Endodermal cell (in vitro differentiated cells): ENCODE results near the gene NKX6-2. TPM values are rescaled to one million over a fixed set of nuclear protein-coding genes. Genes with fewer than 3 reads are reported as not detected.

Experiments
- DNase-seq: peaks from one replicate; pipeline ENCODE4 v3.0.0-alpha.2; 2017
- H3K27ac ChIP-seq: 2 replicates; pipeline ENCODE4 v1.5.1; 2013; ENCODE audit warnings: mild to moderate bottlenecking, low read depth, low read length, moderate library complexity
- H3K27me3 ChIP-seq: 2 replicates; pipeline ENCODE4 v1.6.1; 2013; ENCODE audit warnings: mild to moderate bottlenecking, low read length, moderate library complexity; ENCODE audit not compliant: insufficient read depth, control insufficient read depth, poor library complexity, severe bottlenecking
- H3K36me3 ChIP-seq: 2 replicates; pipeline ENCODE4 v1.7.0; 2013; ENCODE audit warnings: mild to moderate bottlenecking, low read length, moderate library complexity; ENCODE audit not compliant: control insufficient read depth, insufficient read depth
- H3K4me1 ChIP-seq: one replicate; pipeline ENCODE4 v1.7.0; 2013; ENCODE audit warnings: low read length; ENCODE audit not compliant: control insufficient read depth, insufficient read depth
- H3K4me3 ChIP-seq: 2 replicates; pipeline ENCODE4 v1.5.1; 2013; ENCODE audit warnings: mild to moderate bottlenecking, low read length, moderate library complexity
- H3K9ac ChIP-seq: 2 replicates; pipeline ENCODE4 v1.6.1; 2013; ENCODE audit warnings: mild to moderate bottlenecking, low read length, moderate library complexity; ENCODE audit not compliant: poor library complexity, severe bottlenecking; ENCODE audit errors: extremely low read depth
- H3K9me3 ChIP-seq: 2 replicates; pipeline ENCODE4 v1.6.1; 2013; ENCODE audit warnings: mild to moderate bottlenecking, low read length, moderate library complexity; ENCODE audit not compliant: control insufficient read depth
- H3K27ac Mint-ChIP-seq: 2 replicates; pipeline ENCODE4 v1.8.0; 2020; ENCODE audit warnings: mixed read lengths
- H3K27me3 Mint-ChIP-seq: 2 replicates; pipeline ENCODE4 v1.8.0; 2021; ENCODE audit warnings: mild to moderate bottlenecking, mixed read lengths; ENCODE audit not compliant: insufficient read depth
- H3K36me3 Mint-ChIP-seq: 2 replicates; pipeline ENCODE4 v1.8.0; 2020; ENCODE audit warnings: low read depth, mixed read lengths
- H3K4me1 Mint-ChIP-seq: 2 replicates; pipeline ENCODE4 v1.8.0; 2020; ENCODE audit warnings: mixed read lengths
- H3K4me3 Mint-ChIP-seq: 2 replicates; pipeline ENCODE4 v1.8.0; 2020; ENCODE audit warnings: mild to moderate bottlenecking, moderate library complexity, mixed read lengths
- H3K9me3 Mint-ChIP-seq: 2 replicates; pipeline ENCODE4 v1.8.0; 2020; ENCODE audit warnings: mild to moderate bottlenecking, mixed read lengths
- WGBS, 2 experiments: methylation state at CpG; one replicate each; pipeline versions ENCODE4 v1.1.5 to v1.1.7; 2013; ENCODE audit warnings: missing lambda C conversion rate in 2 of 2, mixed read lengths in 1 of 2; ENCODE audit not compliant: insufficient coverage in 1 of 2, insufficient read length in 1 of 2; 5-methylcytosine and 5-hydroxymethylcytosine counted together
- total RNA-seq, 2 donors: library from RNA; stranded (reverse); fragmentation: NEBNext Ultra II Directional in 1 of 2; extraction: Animal tissue kit (Norgen Biotek cat#: 25700) in 1 of 2; gene quantifications; 2 replicates in 1 of 2; 3 replicates in 1 of 2; pipeline ENCODE4 v1.2.1, GENCODE V29; 2021
- TF ChIP-seq, protein P1 (sequence below): fragments of 200-600 bp; sonication (generic); conservative IDR thresholded peaks from 2 replicates; pipeline ENCODE4 v1.5.0; 2021; ENCODE audit warnings: antibody characterized with exemption, mild to moderate bottlenecking

NKX6-2 gene
- total RNA-seq, 2 donors from 2014 or later: 0.31 TPM; not detected in 1

DNA sequence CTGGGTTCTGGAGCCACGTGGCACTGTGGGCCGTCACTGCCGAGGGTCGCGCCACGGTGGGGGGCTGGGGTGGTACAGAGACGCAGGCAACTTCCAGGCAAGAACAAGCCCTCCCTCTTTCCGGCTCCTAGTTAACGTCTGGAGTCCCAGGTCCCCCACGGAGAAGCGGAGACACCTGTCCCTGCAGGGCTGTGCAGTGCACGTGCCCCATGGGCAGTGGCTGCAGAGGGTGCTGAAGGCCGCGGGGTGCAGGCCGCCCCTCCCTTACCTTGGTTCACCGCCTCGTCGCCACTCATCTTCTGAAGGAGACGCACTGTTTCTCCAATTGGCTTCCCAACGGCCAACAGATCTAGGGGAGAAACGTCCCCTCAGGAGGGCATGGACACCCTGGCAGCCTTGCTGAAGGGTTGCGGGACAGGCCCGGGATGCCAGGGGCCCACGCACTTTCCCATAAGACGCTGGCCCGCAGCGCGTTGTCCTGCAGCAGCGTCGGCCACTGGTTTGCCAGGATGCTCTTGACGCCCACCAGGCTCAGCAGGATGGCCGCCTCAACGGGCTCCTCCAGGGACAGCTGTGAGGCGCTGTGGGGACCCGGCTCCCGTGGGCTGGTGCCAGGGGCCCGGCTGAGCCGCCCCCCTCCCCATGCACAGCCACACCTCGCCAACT lies 24.3 kb upstream of the NKX6-2 start:
- Mint-ChIP-seq H3K36me3 (no peaks in the 10 kb centered on the region), H3K27ac (no peak overlapping the region), H3K9me3 (no peaks in the 10 kb centered on the region), H3K4me3 (no peak overlapping the region), H3K4me1 (no peaks in the 10 kb centered on the region), H3K27me3 (no peaks in the 10 kb centered on the region)
- Histone ChIP-seq H3K9me3 (no peaks in the 10 kb centered on the region), H3K4me1 (no peaks in the 10 kb centered on the region), H3K27me3 (no peaks in the 10 kb centered on the region), H3K27ac (no peak overlapping the region), H3K36me3 (no peaks in the 10 kb centered on the region), H3K4me3 (no peak overlapping the region), H3K9ac (no peak overlapping the region)
- DNase-seq: peak; percentile 40
- 89 to 93% methylated on average over 34 to 39 of the region's 39 CpGs for WGBS, 2 experiments
- TF ChIP-seq, protein P1, sequence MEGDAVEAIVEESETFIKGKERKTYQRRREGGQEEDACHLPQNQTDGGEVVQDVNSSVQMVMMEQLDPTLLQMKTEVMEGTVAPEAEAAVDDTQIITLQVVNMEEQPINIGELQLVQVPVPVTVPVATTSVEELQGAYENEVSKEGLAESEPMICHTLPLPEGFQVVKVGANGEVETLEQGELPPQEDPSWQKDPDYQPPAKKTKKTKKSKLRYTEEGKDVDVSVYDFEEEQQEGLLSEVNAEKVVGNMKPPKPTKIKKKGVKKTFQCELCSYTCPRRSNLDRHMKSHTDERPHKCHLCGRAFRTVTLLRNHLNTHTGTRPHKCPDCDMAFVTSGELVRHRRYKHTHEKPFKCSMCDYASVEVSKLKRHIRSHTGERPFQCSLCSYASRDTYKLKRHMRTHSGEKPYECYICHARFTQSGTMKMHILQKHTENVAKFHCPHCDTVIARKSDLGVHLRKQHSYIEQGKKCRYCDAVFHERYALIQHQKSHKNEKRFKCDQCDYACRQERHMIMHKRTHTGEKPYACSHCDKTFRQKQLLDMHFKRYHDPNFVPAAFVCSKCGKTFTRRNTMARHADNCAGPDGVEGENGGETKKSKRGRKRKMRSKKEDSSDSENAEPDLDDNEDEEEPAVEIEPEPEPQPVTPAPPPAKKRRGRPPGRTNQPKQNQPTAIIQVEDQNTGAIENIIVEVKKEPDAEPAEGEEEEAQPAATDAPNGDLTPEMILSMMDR: no peak

DNA sequence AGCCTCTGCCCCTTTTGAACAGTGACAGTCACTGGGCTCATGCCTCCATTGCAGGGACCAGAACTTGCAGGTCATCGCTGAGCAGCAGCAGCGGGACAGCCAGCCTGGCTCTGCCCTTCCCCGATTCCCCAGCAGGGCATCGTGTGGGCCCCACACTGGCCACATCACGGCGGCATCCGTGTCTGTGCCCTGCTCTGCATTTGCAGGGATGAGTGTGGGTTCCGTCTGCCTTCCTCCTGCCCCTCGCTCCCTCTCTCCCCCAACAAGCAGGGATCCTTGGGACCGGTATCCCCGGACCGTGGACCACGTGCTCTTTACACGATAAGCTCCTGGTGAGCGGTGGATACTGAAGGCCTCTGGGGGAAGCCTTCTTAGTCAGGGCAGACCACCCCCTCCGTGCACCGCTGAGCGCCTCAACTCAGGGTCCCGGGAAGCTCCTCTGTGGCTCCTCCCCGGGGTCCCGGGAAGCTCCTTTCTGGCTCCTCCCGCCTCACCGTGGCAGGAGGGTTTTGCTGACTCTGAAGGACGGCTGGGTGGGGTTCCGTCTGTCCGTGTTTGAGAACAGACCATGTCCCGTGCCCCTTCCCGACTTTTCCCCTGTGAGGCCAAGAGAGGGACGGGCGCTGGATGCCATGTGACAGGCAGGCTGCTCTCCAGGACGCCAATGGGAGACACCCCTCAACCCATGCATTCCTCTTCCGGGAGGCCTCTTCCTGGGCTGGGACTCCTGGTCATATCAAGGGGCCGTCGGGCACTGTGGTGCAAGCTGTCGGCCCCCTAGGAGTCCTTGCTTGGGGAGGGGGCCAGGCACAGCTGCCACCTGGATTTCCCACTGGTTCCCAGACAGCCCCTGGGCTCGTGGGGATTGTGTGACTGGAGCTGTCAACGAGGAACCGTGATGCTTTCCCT lies 23.5 kb upstream of the NKX6-2 start:
- no peaks in the 10 kb centered on the region for H3K9me3 ChIP-seq
- Mint-ChIP-seq H3K4me3 (no peak overlapping the region), H3K4me1 (no peaks in the 10 kb centered on the region), H3K36me3 (no peaks in the 10 kb centered on the region), H3K27ac (no peak overlapping the region), H3K27me3 (no peaks in the 10 kb centered on the region), H3K9me3 (no peaks in the 10 kb centered on the region)
- H3K4me1 ChIP-seq: no peaks in the 10 kb centered on the region
- no peak overlapping the region for H3K4me3 ChIP-seq
- no peak overlapping the region for H3K9ac ChIP-seq
- H3K27me3 ChIP-seq: no peaks in the 10 kb centered on the region
- WGBS, 2 experiments: 92% methylated on average over 25 to 38 of the region's 38 CpGs
- TF ChIP-seq, protein P1: peak; percentile 13
- H3K36me3 ChIP-seq: no peaks in the 10 kb centered on the region
- DNase-seq: peak; percentile 37
- no peak overlapping the region for H3K27ac ChIP-seq

DNA sequence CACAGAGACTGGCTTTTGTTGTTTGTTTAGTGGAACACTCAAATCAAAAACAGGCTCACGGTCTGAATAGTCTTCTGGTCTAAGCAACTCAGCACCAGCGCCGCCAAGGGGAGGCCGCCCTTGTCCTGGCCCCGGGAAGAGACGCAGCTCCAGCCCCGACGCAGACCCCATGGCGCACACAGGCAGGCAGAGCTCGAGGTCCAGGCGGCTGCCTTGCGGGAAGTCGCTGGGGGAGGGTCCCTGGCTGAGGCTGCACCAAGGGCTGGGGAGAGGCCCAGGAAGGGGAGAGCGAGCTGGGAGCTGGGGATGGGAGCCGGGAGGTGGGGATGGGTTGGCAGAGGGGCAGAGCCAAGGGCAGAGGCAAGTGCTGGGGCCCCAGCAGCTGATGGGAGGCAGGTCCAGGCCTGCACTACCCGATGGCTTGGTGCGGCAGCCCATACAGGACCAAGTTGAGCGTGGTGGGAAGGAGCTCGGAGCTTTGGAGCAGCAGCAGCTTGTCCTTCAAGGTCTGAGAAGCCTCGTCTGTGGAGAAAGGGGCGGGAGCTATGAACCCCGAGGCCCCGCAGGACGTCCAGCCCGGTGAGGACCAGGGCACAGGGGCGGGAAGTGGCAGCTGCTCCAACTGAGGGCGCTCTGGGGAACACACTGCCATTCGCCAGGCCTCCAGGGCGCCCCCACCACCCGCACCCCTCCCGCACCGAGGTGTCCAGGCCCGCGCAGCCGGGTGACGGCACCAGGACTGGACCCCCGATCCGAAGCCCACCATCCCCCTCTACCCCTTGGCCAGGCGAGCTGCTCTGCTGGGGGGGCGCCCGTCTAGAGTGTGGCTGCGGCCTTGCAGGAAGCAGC lies 22.7 kb upstream of the NKX6-2 start:
- Mint-ChIP-seq H3K4me1 (no peaks in the 10 kb centered on the region), H3K9me3 (no peaks in the 10 kb centered on the region), H3K36me3 (no peaks in the 10 kb centered on the region), H3K27me3 (no peaks in the 10 kb centered on the region), H3K4me3 (no peak overlapping the region), H3K27ac (no peak overlapping the region)
- Histone ChIP-seq H3K4me3 (no peak overlapping the region), H3K27me3 (no peaks in the 10 kb centered on the region), H3K9me3 (no peaks in the 10 kb centered on the region), H3K27ac (no peak overlapping the region), H3K4me1 (no peaks in the 10 kb centered on the region), H3K9ac (no peak overlapping the region), H3K36me3 (no peaks in the 10 kb centered on the region)
- TF ChIP-seq, protein P1: no peak
- WGBS, 2 experiments: 91 to 92% methylated on average over 26 to 42 of the region's 42 CpGs
- DNase-seq: peak; percentile 54
